Frontal cortex (tissue), 4 donors: ENCODE data around the gene SH3RF3. TPM values are rescaled to one million over a fixed set of nuclear protein-coding genes. Genes with fewer than 3 reads are reported as not detected.

ENCODE experiments used
- DNase-seq, 2 donors: peaks; one replicate each; pipeline ENCODE4 v3.0.0; 2012; ENCODE audit warnings: low spot score in 2 of 2
- FAIRE-seq: peaks from 2 replicates; lab custom pipeline; 2012; peaks lifted over from hg19 to GRCh38; lab: Jason Lieb, UNC
- total RNA-seq: library from RNA; depleted of rRNA; stranded (reverse); fragments of >200 nt; gene quantifications from one replicate; pipeline ENCODE4 v1.2.3, GENCODE V29; 2014
- donor health status: control.
- donor health status: control.
- donor health status: control.

Gene SH3RF3
- total RNA-seq, 1 donor from 2014 or later: 9.0 TPM

- FAIRE-seq (no peak), DNase-seq (no peak)
These were observed 118.8 kb downstream of the SH3RF3 start for GRCh38 chr2:109247812-109248211.

GRCh38 chr2:109248590-109248989, 119.6 kb downstream of the SH3RF3 start:
- DNase-seq (no peak), FAIRE-seq (no peak)

- no peak for FAIRE-seq
- no peak for DNase-seq
These were observed 124.2 kb downstream of the SH3RF3 start for GRCh38 chr2:109253217-109253616.

- DNase-seq (no peak), FAIRE-seq (no peak)
These were observed 125.3 kb downstream of the SH3RF3 start for GRCh38 chr2:109254174-109254904.

GRCh38 chr2:109255654-109256053, 126.6 kb downstream of the SH3RF3 start:
- FAIRE-seq (no peak), DNase-seq (no peak)

- DNase-seq (no peak), FAIRE-seq (no peak)
These were observed 127.1 kb downstream of the SH3RF3 start for GRCh38 chr2:109256111-109256510.

GRCh38 chr2:109256921-109257320, 127.9 kb downstream of the SH3RF3 start:
- DNase-seq (no peak), FAIRE-seq (no peak)

- DNase-seq: no peak
- no peak for FAIRE-seq
These were observed 128.6 kb downstream of the SH3RF3 start for GRCh38 chr2:109257653-109258052.

- FAIRE-seq: no peak
These were observed 129.4 kb downstream of the SH3RF3 start for GRCh38 chr2:109258376-109258775.

GRCh38 chr2:109258905-109259540, 130.0 kb downstream of the SH3RF3 start:
- DNase-seq: no peak
- FAIRE-seq: no peak

More at GRCh38 chr2:109258376-109258775, 129.4 kb downstream of the SH3RF3 start:
- no peak for DNase-seq

GRCh38 chr2:109259671-109260070, 130.7 kb downstream of the SH3RF3 start:
- FAIRE-seq (no peak), DNase-seq (no peak)

- FAIRE-seq: no peak
- DNase-seq: no peak
These were observed 131.3 kb downstream of the SH3RF3 start for GRCh38 chr2:109260116-109260855.

GRCh38 chr2:109260886-109261700, 132.1 kb downstream of the SH3RF3 start:
- FAIRE-seq (no peak), DNase-seq (no peak)

GRCh38 chr2:109261906-109262631, 133.1 kb downstream of the SH3RF3 start:
- FAIRE-seq: no peak
- no peak for DNase-seq

- FAIRE-seq: no peak
- DNase-seq: no peak
These were observed 135.8 kb downstream of the SH3RF3 start for GRCh38 chr2:109264595-109265328.

GRCh38 chr2:109265369-109265768, 136.4 kb downstream of the SH3RF3 start:
- no peak for DNase-seq
- no peak for FAIRE-seq

GRCh38 chr2:109265953-109266352, 136.9 kb downstream of the SH3RF3 start:
- no peak for FAIRE-seq
- no peak for DNase-seq

GRCh38 chr2:109266496-109266895, 137.5 kb downstream of the SH3RF3 start:
- FAIRE-seq: no peak
- no peak for DNase-seq
